ENCODE measurements around the gene PRPF40B.

The PRPF40B gene

GRCh38 chr12:49689785-49690184 is 66.4 kb downstream of the PRPF40B start:
- no peak for DNase-seq

GRCh38 chr12:49692851-49693250 is 69.5 kb downstream of the PRPF40B start:
- no peak for DNase-seq

- DNase-seq: no peak
Measured at GRCh38 chr12:49693931-49694444, 70.6 kb downstream of the PRPF40B start.

Measured in stimulated activated naive CD4-positive, alpha-beta T cell (primary cell).